Measurements from ENCODE around the gene HSPA13.
A peak's percentile ranks its signal among the peaks of the same experiment; 100 is the strongest.
"Not testable (repeated sequence)": the region's sequence is repeated elsewhere in the genome, so short reads cannot be mapped to it uniquely, and the experiment has no call there.

The HSPA13 gene, protein sequence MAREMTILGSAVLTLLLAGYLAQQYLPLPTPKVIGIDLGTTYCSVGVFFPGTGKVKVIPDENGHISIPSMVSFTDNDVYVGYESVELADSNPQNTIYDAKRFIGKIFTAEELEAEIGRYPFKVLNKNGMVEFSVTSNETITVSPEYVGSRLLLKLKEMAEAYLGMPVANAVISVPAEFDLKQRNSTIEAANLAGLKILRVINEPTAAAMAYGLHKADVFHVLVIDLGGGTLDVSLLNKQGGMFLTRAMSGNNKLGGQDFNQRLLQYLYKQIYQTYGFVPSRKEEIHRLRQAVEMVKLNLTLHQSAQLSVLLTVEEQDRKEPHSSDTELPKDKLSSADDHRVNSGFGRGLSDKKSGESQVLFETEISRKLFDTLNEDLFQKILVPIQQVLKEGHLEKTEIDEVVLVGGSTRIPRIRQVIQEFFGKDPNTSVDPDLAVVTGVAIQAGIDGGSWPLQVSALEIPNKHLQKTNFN

DNA sequence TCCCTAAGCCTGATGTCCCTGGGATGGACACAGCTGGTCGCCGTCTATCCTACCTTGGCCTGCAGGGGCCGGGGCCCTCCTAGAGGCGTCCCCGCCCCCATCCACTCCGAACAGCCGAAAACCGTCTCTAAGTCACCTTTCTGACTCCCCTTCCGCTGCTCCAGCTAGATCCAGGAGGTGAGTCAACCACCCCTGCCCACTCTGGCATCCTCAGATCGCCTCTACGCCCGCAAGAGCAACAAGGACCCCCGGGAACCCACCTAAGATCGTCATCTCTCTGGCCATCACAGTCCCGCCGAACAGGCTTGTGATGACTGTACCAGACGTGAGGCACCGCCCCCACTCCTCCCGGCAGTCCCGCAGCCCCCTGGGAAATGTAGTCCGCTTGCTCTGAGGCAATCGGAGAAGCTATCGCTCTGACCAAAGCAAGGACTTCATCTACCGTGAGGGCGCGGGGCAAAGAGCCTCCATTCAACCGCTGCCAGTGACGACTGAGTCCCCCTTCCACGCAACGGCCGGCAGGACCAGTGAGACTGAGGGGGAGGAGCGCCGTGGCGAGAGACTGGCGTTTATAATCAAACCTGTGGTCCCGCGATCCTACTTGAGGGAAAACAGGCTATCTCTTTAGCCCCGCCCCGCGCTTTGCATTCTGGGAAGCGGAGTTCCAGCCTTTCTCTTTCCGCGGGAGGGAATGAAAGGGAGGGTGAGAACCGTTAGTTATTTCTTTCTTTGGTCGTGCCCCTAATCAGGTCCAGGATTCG lies at the start of gene HSPA13:
Gene HSPA13 (minus strand): TSS at position 312 of the 761 bp plus-strand sequence. CDS start 27 bp downstream, at position 285.
- peak; percentile 99 for DNase-seq (ENCODE audit: low read depth)

DNA sequence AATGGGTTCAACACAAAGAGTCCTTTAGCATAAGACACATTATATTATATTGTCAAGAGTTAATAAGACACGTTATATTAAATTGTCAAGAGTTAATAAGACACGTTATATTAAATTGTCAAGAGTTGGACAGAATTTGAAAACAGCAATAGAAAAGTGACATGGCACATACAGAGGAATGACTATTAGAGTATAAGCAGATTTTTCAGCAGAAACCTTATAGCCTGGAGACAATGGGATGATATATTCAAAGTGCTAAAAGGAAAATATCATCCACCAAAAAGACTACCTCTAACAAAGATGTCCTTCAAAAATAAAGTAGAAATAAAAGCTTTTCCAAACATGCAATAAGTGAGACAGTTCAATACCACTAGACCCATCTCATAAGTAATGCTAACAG lies 36.0 kb upstream of the HSPA13 start:
- no peak for DNase-seq (ENCODE audit: low read depth)

DNA sequence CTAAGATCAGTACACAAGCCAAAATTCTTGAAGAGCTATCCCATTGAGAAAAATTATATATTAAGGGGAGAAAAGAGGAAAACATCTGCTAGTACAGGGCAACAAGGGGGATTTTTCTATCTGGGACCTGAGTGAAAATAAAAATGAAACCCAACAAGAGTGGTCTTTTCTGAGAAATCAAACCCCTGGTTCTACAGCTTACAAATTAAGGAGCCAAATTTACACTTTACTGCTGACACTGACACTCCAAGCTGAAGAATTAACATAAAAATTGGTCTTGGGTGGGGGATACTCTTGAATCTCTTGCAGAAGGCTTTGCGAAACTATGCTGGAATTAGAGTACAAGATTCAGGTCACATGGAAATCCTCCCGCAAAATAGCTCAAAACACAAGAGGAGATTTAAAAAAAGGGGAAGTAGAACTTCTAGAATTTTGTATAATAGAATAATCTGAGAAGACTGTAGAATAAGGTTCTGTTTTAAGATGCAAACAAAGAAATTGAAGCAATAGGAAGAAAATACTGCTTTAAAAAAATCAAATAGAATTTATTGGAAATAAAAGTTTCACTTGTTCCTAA lies 32.1 kb upstream of the HSPA13 start:
- DNase-seq (ENCODE audit: low read depth) = no peak

DNA sequence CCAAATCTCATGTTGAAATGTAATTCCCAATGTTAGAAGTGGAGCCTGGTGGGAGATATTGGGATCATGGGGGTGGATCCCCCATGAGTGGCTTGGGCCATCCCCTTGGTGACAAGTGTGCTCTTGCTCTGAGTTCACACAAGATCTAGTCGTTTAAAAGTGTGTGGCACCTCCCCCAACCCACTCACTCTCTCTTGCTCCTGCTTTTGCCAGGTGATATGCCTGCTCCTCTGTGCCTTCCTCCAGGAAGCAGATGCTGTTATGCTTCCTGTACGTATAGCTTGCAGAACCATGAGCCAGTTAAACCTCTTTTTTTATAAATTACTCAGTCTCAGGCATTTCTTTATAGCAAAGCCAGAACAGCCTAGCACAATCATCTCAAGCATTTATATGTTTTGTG lies 23.0 kb upstream of the HSPA13 start:
- DNase-seq (ENCODE audit: low read depth) = no peak

DNA sequence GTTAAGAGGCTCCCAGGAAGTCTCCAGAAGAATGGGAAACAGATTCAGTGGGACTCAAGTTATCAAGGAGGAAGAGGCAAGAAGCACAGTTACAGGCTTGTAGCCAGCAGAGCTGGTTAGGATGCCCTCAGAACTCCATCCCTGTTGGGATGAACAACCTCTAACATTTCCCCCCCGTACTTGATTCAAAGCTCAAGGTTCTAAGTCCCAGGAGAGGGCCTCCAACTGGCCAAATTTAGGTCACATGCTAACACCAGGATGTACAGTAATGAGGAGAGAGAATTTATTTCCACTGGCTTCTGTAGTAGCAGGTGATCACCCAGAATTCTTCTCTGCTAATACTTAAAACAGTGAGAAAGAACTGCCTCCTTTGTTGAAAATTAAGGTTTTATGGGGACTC lies 22.3 kb upstream of the HSPA13 start:
- no peak for DNase-seq (ENCODE audit: low read depth)

DNA sequence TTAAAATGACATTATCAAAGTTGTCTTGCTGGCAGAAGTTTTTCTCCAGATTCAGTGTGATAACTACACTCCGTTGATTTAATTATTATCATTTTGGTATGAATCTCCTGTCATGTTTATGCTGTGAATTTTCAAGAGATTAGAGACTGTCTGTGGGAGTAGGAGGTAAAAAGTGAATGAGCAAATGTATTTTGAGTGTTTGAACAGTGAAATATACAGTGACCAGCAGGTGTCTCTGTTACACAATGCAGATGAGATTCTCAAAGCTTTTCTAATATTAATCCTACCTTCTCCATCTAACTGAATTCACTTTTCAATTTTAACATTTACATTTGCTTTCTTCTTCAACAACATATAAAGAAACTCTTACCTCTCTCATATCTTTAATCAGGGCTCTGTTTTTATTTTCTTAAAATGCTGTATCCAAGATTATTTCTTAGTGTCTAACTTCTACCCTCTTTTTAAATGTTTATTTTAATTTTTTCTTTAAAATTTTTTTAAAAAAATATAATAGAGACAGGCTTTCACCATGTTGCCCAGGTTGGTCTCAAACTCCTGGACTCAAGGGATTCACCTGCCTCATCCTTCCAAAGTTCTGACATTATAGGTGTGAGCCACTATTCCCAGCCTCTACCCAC lies 20.9 kb upstream of the HSPA13 start:
- DNase-seq (ENCODE audit: low read depth) = no peak

DNA sequence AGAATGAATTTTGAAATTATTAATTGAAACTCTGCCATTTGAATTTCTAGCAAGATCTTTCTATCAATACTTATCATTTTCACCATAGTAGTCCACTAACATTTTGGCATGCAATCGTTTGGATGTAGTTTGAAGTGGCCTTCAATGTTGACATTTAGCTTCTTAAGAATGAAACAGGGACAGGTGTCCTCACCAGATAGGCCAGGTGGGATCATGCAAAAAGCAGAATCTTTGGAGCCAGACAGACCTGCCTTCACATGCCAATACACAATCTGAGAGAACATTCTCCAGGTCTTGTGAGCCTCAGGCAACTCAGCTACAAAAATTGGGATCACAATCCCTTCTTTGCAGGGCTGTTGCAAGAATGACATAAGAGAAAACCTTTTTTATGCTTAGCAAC lies 18.3 kb upstream of the HSPA13 start:
- DNase-seq (ENCODE audit: low read depth) = no peak

DNA sequence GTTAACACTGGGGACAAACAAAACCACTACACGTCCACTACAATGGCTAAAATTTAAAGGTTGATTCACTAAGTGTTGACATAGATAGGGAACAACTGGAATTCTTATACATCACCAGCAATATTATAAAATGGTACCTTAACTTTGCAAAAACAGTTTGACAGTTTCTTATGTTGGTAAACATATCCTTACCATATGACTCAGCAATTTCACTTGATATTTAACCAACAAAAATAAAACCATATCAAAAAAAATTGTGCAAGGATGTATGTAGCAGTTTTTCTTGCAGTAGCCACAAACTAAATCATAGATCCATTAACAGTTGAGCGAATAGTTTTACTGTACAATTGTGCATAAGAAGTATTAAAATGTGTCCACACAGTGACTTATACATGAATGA lies 5.3 kb upstream of the HSPA13 start:
- no peak for DNase-seq (ENCODE audit: low read depth)

DNA sequence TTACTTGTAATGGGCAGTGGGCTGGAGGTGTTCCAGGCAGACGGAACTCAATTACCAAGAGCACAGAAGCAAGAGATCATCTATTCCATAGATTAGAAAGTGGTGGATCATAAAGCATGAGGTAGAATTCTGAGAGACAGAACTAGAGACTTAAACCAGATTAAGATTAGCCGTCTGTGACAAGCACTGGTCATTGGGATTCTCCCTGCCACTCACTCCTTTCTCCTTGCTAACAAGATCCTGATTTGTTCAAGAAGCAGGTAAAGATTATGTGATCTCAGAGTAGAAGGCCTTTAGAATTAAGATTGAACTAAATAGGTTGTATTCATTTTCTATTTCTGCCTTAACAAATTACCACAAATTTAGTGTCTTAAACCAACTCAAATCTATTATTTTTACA lies 1.5 kb upstream of the HSPA13 start:
- no peak for DNase-seq (ENCODE audit: low read depth)

DNA sequence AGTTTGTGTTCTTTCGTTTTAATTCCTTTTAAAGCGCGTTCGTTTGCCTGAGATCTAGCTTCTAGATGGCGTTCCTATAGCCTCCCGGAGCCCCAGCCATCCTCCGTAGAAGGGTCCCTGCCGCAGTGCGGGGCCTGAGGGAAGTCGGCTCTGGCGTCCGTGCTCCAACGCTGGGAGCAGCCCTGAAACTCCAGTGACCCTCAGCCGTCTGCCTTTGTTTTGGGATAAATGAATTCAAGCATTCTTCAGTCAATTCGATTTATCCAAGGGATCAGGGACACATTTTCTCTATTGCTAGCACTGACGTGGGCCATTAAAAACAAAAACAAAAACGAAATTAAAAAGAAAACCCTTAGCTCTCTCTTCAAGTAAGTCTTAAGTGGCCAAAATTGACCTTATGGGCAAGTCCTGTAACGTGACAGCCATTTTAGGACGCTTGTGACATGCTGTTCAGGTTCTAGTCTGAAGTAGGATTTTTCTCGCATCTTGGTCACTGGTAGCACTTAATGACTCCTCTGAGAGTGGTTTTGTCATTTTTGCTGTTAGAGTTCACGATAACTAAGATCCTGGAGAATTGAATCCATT lies 742 bp upstream of the HSPA13 start:
- no peak for DNase-seq (ENCODE audit: low read depth)

DNA sequence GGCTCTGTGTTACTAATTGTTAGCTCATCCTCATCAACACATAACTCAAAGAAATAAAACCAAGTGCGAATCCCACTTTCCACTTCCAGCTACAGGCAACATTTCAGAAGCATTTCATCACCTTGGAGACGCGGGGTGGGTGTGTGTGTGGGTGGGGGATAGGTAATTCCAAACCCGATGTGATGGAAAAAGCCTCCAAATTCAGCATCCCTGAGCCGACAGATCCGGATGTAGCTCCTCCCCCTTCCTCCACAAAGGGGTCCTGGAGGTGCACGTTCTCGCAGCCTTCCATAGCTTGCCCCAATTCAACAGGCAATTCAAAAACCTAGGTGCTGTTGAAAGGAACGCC lies 486 bp downstream of the HSPA13 start:
- peak; percentile 15 for DNase-seq (ENCODE audit: low read depth)

DNA sequence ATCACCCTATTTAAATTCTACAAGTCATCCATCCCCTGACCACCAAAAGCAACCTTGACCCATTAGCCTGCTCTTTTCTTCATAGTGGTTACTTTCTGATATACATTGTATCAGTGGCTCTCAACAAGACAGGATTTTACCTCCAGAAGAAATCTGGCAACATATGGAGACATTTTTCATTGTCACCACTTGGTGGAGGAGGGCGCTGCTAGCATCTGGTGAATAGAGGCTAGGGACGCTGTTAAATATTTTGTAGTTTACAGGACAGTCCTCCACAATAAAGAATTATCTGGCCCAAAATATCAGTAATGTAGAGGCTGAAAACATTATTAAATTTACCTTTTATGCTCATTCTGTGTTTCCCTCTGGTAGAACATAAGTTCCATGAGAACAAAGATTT lies 6.1 kb downstream of the HSPA13 start:
- no peak for DNase-seq (ENCODE audit: low read depth)

DNA sequence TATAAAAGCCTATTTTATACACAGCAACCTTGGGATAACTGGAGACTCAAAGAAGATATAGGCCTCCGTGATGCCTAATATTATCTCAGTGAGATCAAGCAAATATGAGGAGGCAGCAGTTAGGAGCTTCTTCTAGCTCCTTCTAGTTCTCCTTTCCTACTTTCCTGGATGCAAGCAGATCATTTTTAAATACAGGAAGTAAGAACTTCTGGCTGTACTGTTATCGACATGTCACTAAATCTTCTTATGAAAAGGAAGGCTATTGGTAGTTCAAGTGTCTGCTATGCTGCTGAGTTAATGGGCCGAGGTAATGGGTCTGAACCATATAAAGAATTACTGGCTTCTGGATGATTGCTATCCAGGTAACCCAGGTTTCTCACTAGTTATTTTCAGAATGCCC lies 15.9 kb downstream of the HSPA13 start:
- DNase-seq (ENCODE audit: low read depth) = no peak

DNA sequence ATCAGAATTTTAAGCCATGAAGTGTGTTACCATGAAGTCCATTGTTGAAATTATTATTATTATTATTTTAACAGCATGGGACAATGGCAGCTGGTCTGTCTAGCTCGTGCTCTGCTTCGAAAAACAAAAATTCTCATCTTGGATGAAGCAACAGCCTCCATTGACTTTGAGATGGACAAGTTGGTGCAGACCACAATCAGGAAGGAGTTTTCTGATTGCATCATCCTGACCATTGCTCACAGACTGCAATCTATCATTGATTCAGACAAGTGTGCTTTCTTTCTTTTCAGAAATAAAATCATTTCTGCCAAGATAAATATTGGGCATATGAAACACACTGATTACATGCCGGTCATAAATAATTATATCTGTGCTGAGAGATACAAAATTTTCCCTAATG lies 21.0 kb downstream of the HSPA13 start:
- no peak for DNase-seq (ENCODE audit: low read depth)

DNA sequence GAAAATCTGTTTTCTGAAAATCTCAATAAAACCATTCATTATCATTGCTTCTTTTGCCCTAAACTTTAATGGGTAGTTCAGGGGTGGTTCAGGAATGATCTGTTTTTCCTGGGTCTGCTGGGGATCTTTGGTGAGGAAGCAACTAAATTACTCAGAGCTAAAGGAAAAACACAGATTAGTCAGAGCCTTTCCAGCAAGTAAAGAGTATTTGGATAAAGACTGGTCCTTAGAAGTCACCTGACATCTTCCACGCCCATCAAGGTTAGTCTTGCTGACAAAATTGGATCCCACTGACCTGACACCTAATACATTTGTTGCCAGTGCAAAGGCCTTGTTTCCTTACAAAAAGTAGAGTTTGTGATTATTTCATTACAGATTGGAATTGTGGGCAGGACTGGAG lies 24.2 kb downstream of the HSPA13 start:
- DNase-seq (ENCODE audit: low read depth) = no peak

DNA sequence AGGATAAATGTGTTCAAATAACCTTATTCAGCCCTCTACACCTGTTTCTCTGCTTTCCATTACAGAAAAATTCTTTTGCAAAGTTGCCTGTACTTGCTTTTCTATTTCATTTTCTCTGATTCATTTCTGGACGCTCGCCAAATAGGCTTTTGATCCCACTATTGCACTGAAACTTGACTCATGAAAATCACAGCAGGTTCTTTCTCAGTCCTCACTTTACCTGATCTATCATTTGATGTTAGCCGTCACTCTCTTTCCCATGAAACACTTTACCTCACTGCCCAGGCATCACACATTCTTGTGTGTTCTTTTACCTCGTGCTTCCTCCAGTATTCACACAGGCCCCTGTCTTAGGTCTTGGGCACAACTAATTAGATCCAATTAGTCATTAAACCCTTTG lies 26.2 kb downstream of the HSPA13 start:
- no peak for DNase-seq (ENCODE audit: low read depth)

DNA sequence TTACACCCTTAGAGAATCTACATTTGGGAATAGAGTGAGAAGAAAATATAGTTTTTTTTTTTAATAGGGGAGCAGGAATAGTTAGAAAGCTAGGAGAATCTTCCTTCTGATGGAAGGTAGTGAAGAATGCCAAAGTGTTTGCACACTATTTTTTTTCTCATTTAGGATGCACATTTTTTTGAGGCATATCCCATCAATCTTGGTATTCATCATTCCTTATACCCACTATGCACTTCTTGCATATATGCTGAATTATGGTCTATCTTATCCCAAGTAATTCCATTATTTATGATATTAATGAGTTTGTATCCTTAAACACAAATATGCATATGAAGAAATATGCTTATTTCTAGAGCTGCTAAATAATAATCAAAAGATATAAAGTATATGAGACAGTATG lies 28.4 kb downstream of the HSPA13 start:
- no peak for DNase-seq (ENCODE audit: low read depth)

DNA sequence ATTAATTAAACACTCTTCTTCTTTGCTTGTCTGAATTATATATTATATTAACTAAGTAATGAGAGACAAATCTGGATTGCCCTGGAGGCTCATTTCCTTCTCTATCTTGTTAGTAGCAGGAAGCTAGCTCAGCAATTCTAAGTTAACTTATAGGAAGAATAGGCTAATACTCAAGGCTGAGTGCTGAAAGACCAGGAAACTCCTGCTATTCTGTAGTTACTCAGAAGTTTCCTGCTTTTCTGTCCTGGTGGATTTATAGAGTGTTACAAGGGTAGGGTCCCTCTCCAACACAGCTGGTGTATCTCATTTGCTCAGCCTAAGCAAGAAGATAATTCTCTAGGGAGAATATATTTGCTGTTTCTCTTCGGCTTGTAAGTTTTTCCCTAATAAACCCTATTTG lies 29.2 kb downstream of the HSPA13 start:
- DNase-seq (ENCODE audit: low read depth) = no peak

DNA sequence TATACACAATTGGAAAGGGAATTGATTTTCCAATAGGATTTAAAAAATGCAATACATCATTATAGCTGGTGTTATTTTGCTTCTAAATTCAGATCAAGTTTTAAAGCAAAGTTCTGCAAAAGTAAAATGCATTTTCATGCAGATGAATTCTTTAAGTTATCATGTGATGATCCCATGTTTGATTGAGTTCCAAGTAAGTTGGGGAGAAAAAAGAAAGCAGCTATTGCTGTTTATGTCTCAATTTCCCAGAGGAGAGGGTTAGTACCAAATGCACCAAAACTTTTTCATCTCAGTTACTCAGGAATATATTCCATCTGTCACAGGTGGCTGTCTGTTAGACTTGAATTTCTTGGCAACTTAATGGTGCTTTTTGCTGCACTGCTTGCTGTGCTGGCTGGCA lies 29.7 kb downstream of the HSPA13 start:
- DNase-seq (ENCODE audit: low read depth) = no peak

DNA sequence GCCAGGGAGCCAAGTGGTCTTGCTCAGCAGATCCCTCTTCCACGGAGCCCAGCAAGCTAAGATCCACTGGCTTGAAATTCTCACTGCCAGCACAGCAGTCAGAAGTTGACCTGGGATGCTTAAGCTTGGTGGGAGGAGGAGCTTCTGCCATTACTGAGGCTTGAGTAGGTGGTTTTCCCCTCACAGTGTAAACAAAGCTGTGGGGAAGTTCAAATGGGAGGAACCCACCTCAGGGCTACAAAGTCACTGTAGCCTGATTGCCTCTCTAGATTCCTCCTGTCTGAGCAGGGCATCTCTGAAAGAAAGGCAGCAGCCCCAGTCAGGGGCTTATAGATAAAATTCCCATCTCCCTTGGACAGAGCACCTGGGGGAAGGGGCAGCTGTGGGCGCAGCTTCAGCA lies 55.6 kb downstream of the HSPA13 start:
- not testable (repeated sequence) for DNase-seq (ENCODE audit: low read depth)

DNA sequence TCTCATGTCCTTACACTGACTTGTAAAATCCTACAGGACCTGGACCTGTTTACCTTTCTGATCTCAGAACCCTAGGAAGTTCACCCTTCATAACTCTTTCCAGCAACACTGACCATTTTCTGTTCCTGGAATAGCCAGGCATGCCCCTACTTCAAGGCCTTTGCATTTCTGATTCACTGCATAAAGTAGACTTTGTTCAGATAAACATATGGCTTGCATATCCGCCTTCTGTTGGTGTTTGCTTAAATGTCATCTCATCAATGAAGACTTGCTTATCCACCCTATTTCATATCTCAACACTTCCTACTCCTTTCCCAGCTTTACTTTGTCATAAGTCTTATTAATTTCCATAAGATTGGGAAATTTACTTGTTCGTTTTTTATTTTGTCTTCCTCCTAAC lies 57.4 kb downstream of the HSPA13 start:
- no peak for DNase-seq (ENCODE audit: low read depth)

All from stimulated activated CD8-positive, alpha-beta memory T cell treated with anti-CD3 and anti-CD28 coated beads, Interleukin-12 subunit alpha, Interleukin-12 subunit beta, amount 100 ng/mL, for 1 hour (primary cell).